ENCODE data around the gene CCDC154.
"Not testable (repeated sequence)": the region's sequence is repeated elsewhere in the genome, so short reads cannot be mapped to it uniquely, and the experiment has no call there.

Gene CCDC154, protein sequence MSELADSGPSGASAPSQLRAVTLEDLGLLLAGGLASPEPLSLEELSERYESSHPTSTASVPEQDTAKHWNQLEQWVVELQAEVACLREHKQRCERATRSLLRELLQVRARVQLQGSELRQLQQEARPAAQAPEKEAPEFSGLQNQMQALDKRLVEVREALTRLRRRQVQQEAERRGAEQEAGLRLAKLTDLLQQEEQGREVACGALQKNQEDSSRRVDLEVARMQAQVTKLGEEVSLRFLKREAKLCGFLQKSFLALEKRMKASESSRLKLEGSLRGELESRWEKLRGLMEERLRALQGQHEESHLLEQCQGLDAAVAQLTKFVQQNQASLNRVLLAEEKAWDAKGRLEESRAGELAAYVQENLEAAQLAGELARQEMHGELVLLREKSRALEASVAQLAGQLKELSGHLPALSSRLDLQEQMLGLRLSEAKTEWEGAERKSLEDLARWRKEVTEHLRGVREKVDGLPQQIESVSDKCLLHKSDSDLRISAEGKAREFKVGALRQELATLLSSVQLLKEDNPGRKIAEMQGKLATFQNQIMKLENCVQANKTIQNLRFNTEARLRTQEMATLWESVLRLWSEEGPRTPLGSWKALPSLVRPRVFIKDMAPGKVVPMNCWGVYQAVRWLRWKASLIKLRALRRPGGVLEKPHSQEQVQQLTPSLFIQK

DNA sequence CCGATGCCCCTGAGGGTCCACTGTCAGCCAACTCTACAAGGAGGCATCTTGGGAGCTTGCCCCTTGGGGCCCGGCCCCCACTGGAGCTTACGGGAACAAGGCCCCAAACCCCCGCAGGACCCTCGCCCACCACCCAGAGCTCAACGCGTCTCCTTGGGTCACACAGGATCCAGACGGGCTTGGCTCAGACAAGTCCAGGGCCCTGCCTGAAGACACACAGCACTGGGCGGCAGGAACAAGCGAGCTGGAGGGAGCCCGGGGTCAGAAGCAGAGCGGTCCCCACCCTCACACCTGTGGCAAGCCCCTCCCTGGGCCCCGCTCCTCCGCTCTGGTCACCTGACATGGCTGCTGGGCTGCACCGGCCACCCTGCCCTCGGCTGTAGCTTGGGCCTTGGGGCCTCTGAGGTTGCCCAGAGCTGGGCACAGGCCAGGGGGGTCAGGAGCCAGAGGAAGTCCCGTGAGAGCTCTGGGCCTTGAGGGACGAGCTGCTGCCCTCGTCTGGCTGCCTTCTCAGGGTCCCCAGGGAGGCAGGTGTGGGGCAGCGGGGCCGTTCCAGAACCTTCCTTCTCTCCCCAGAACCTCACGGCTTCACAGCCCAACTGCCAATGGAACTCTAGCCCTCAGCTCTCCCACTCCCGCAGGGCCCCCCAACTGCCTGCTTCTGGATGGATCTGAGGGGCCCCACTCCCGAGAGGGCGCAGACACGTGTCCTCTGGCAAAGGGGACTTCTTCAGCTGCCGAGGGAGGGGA, at the start of gene CCDC154:
Gene CCDC154 (minus strand): TSS at position 577 of the 750 bp plus-strand sequence. CDS start 234 bp downstream, at position 343.
- no peak for DNase-seq (ENCODE audit: low read depth)

DNA sequence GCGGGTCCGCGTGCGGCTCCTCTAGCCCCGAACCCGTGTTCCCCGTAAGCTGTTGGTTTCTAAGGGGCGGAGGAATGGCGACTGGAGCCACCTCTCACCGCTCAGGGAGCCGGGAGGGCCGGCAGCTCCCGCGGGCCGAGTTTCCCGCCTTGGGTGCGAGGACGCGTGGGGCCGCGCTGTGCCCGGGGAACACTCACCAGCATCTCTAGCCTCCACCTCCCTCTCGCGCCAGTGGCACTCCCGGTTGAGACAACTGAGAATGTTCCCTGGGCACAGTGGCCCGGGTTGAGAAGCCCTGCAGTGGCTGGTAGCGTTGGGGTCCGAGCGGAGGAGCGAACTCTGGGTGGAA, 49.4 kb upstream of the CCDC154 start:
- DNase-seq (ENCODE audit: low read depth): no peak

DNA sequence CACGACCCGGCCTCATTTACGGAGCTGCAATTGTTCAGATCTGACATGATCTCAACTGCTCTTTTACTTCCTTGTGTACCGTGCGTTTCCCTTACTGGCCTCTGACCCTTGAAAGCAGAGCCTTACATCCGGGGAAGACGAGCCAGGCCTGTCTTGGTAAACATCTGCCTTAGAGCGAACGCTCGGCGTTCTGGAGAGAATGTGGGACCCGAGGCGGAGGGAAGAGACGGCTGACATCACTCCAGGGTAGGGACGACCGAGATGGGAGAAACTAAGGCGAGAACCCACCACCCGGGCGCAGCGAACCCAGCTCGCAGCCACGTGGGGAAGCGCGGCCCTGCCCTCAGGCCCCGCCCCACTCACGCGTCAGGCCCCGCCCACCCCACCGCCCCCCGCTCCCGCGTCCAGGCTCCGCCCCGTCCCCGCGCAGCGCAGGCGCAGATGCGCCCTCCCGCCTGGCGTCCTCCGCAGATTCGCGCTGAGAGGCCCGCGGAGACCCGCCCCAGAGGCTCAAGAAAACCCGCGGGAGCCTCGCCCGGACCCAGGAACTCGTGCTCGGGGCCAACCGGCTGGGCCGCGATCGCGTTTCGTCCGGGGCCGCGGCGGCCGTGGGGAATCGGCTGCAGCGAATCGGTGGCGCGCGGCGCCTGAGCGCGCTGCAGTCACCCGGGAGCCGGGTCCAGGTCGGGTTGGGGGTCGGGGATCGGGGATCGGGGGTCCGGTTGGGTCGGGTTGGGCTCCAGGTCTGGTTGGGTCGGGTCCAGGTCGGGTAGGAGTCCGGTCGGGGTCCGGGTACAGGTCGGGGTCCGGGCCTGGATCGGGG, 48.8 kb upstream of the CCDC154 start, which contains the start of gene TELO2:
Gene TELO2 (plus strand): TSS at position 438 of the 823 bp plus-strand sequence. CDS start 922 bp downstream, outside the sequence.
- peak; percentile 76 for DNase-seq (ENCODE audit: low read depth)

GRCh38 chr16:1492082-1492922, 47.9 kb upstream of the CCDC154 start:
- DNase-seq (ENCODE audit: low read depth): no peak

- DNase-seq (ENCODE audit: low read depth): no peak
Measured at GRCh38 chr16:1491327-1491726, 47.0 kb upstream of the CCDC154 start.

GRCh38 chr16:1489077-1489476, 44.7 kb upstream of the CCDC154 start:
- no peak for DNase-seq (ENCODE audit: low read depth)

DNA sequence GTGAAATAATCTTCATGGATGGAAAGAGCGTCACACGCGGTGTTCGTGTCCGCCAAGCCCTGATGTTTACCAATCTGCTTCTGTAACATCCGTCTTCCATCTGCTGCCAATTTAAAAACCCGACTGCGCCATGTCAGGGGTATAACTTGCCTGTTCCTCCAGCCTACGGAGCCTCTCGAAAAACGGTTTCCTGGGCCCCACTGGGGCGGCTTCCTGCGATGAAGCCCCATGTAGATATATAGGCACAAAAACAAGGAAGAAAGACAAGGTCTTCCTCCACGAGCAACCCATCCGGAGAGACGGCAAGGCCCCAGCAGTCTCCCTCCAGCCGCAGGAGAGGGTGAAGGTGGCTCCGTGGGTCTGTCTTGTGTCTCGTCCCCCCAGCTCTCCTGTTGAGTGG, 44.3 kb upstream of the CCDC154 start, which contains the start of gene PTX4:
Gene PTX4 (minus strand): TSS at position 326 of the 400 bp plus-strand sequence. CDS start 35 bp downstream, at position 291.
- DNase-seq (ENCODE audit: low read depth): no peak

DNA sequence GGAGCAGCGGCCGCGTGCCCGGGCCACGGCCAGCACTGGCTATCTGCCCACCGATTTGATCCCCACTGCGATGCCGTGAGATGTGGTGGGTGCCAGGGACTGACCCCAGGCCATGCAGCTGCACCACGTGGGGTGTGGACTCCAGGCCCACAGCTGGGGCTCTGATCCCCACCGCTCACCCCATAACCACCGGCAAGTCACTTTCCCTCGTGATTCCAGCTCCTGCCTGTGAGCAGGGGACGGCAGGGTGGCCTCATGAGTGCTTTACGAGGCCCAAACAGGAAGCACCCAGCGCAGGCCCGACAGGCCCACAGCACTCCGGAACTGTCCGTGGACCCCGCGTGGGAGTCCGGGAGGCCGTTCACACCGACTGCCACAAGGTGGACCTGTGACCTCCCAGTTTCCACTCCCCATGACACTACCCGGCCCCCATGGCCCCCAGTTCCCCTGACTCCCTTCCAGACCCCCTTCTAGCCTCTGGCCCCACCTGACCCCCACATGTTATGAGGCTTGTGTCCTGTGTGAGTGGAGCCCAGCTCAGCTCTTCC, 43.8 kb upstream of the CCDC154 start:
- no peak for DNase-seq (ENCODE audit: low read depth)

GRCh38 chr16:1487395-1488053, 43.2 kb upstream of the CCDC154 start:
- no peak for DNase-seq (ENCODE audit: low read depth)

GRCh38 chr16:1486551-1487390, 42.4 kb upstream of the CCDC154 start:
- no peak for DNase-seq (ENCODE audit: low read depth)

DNA sequence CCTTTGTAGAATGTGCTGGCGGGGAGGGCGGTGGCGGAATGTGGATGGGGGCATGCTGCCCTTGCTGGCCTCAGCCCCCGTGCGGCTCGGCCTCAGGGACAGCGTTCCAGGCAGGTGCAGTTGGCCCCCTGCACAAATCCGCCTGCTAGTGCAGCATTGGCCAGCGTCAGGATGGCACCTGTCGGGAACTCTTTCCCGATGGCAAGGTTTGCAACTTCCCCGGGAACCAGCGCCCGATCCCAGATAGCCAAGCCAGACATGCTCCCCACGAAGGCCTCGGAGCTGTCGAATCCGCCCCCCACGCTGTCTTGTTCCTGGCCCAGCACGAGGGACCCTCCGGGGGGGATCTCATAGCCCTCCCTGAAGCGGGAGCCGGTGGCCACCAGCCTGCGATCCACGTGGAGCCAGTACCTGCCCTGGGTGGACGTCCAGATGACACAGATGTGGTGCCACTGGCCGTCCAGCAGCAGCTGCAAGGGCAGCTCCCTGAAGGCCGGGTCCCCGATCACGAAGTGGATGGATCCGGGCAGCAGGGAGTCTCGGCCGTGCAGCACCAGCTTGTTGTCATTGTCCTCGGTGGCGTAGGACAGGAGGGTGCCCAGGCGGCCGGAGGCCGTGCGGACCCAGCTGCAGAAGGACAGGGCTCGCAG, 41.6 kb upstream of the CCDC154 start:
- no peak for DNase-seq (ENCODE audit: low read depth)

DNA sequence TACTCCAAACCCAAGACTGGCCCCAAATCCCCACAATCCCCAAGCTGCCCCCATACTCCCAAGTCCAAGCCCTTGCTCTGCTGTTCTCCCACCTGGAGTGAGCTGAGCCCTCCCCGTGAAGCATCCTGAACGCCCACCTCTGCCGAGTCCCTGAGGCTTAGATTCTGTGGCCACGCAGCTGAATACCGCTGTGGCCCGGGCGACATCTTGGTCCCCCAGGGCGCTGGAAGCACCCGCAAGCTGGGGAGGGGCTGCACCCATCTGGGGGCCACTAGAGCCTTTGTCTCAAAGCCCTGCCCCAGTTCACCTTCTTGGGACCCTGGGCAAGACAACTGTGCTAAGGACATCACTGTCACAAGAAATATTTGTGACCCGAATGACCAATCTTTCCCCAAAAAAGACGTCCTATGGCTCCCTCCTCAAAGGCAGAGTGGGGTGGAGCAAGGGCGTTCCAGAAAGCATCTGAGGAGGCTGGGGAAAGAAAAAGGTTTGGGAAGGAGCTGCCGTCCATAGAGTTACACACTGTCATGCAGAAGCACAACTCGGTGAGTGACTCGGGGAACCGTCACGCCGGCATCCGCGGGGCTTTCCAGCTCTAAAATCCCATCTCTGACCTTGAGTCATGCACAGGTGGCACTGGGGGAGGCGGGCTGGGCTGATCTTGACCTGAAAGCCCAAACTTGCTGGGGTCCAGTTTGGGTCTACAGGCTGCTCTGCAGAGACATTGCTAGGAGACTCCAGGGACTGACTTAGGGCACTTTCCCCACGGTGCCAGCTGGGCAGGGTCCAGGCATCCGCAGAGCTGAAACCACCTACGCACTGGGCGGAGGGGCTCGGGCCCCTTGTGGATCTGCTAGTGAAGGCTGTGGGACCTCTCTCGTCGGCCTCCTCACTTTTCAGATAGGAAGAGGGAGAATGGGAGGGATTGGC, 37.8 kb upstream of the CCDC154 start:
- no peak for DNase-seq (ENCODE audit: low read depth)

GRCh38 chr16:1478937-1479336, 34.6 kb upstream of the CCDC154 start:
- not testable (repeated sequence) for DNase-seq (ENCODE audit: low read depth)

GRCh38 chr16:1477033-1477432, 32.7 kb upstream of the CCDC154 start:
- DNase-seq (ENCODE audit: low read depth): no peak

DNA sequence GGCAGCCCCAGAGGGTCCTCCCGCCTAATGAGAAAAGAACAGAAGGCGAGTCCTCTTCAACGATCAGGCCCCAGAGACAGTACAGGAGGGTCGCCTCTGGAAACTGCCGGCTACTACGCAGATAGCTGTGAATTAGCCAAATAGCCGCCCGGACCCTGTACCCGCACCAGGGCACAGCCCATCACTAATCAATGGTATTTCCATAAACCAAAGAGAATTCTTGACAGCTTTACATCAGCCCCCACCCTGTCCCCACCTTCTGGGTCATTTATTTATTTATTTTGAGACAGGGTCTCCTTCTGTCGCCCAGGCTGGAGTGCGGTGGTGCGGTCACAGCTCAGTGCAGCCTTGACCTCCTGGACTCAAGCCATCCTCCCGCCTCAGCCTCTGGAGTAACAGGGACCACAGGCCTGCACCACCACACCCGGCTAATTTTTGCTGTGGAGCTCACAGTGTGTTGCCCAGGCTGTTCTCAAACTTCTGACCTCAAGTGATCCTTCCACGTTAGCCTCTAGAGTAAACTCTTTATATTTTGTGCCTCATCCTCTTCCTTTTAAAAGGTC, 31.3 kb upstream of the CCDC154 start:
- no peak for DNase-seq (ENCODE audit: low read depth)

- DNase-seq (ENCODE audit: low read depth): peak; percentile 78
Measured at GRCh38 chr16:1474796-1475551, 30.6 kb upstream of the CCDC154 start, which contains the start of gene CLCN7. CLCN7 (minus strand) TSS chr16:1475028; CDS start chr16:1474974, 54 bp downstream.
